HCT116 (cell line): Measurements from ENCODE around the gene C10orf90. TPM values are rescaled to one million over a fixed set of nuclear protein-coding genes. Genes with fewer than 3 reads are reported as not detected.
"Not testable (repeated sequence)": the region's sequence is repeated elsewhere in the genome, so short reads cannot be mapped to it uniquely, and the experiment has no call there.

Source experiments
- ATAC-seq: fragments of 200-7000 bp; cut with Tn5 transposase; 2 replicates; pipeline ENCODE4 v1.9.1; 2020; ENCODE audit warnings: mild to moderate bottlenecking, moderate library complexity
- BruUV-seq: library from RNA; stranded (reverse); fragments of 400-500 nt; replicated peaks from 2 replicates; lab custom pipeline; 2021; lab: Mats Ljungman, UMichigan
- CTCF ChIA-PET: fragments of 300-600 bp; sonication (Branson Sonifier 250); formaldehyde crosslinking; loops from one replicate; lab custom pipeline; 2021; ENCODE audit warnings: antibody characterized with exemption; lab: Charles Lee
- POLR2A ChIA-PET: fragments of 300-600, 350-600 bp; sonication (Branson Sonifier 250); formaldehyde crosslinking; loops from one replicate; lab custom pipeline; 2021; ENCODE audit warnings: antibody characterized with exemption; lab: Charles Lee
- RAD21 ChIA-PET, 2 experiments: fragments of 300-600 bp; sonication (Branson Sonifier 250); formaldehyde crosslinking; loops; one replicate each; lab custom pipeline; 2023; ENCODE audit warnings: low total read pairs in 2 of 2; ENCODE audit not compliant: uncharacterized antibody in 2 of 2, unreplicated experiment in 2 of 2, low non-redundant PET in 1 of 2; lab: Charles Lee
- DNase-seq: peaks from one replicate; pipeline ENCODE4 v3.0.0-alpha.2; 2010; ENCODE audit warnings: low read depth, low spot score
- H2AFZ ChIP-seq: fragments of 200-600 bp; shearing (Covaris generic), sonication (generic); 2 replicates; pipeline ENCODE4 v1.6.1; 2017; ENCODE audit warnings: low read depth, mixed run types, mixed read lengths, antibody characterized with exemption, low read length; ENCODE audit not compliant: poor library complexity, severe bottlenecking
- H3K27ac ChIP-seq: 2 replicates; pipeline ENCODE4 v1.5.1; 2012; ENCODE audit warnings: low read depth, low read length
- H3K27me3 ChIP-seq: fragments of 200-600 bp; sonication (generic); 2 replicates; pipeline ENCODE4 v1.6.1; 2016; ENCODE audit warnings: mixed run types, low read length, mixed read lengths; ENCODE audit not compliant: insufficient read depth
- H3K36me3 ChIP-seq, 2 experiments: fragments of 200-500 bp in 1 of 2; fragments of 200-600 bp in 1 of 2; sonication (Bioruptor generic) in 1 of 2; sonication (generic) in 1 of 2; 2 replicates each; pipeline versions ENCODE4 v1.5.1 to v1.6.1; 2014 to 2016; ENCODE audit warnings: low read length in 2 of 2, inconsistent platforms in 1 of 2, mixed read lengths in 1 of 2, mixed run types in 1 of 2; ENCODE audit not compliant: insufficient read depth in 2 of 2, control insufficient read depth in 1 of 2
- H3K4me1 ChIP-seq, 2 experiments: fragments of 200-600 bp in 1 of 2; sonication (generic) in 1 of 2; 2 replicates each; pipeline versions ENCODE4 v1.5.1 to v1.6.1; 2012 to 2017; ENCODE audit warnings: low read length in 2 of 2, inconsistent platforms in 1 of 2, mild to moderate bottlenecking in 1 of 2, mixed read lengths in 1 of 2, mixed run types in 1 of 2, moderate library complexity in 1 of 2; ENCODE audit not compliant: insufficient read depth in 2 of 2, control insufficient read depth in 1 of 2
- H3K4me2 ChIP-seq: fragments of 200-600 bp; sonication (generic); 2 replicates; pipeline ENCODE4 v1.6.1; 2017; ENCODE audit warnings: mixed run types, low read length, mixed read lengths
- H3K4me3 ChIP-seq, 2 experiments: fragments of 200-600 bp in 1 of 2; sonication (generic) in 1 of 2; replicated peaks in 1 of 2; 2 replicates each; pipeline ENCODE4 v1.5.1; 2011 to 2016; ENCODE audit warnings: low read length in 2 of 2, control low read depth in 1 of 2, low read depth in 1 of 2, mild to moderate bottlenecking in 1 of 2, mixed read lengths in 1 of 2, mixed run types in 1 of 2
- H3K79me2 ChIP-seq: fragments of 200-600 bp; sonication (generic); 2 replicates; pipeline ENCODE4 v1.6.1; 2017; ENCODE audit warnings: mild to moderate bottlenecking, mixed run types, low read length, moderate library complexity, mixed read lengths; ENCODE audit not compliant: insufficient read depth
- H3K9ac ChIP-seq: fragments of 200-600 bp; sonication (generic); 2 replicates; pipeline ENCODE4 v1.6.1; 2016; ENCODE audit warnings: low read length, mixed read lengths
- H3K9me2 ChIP-seq: fragments of 200-600 bp; sonication (generic), shearing (Covaris generic); 2 replicates; pipeline ENCODE4 v1.6.1; 2017; ENCODE audit warnings: mixed run types, mild to moderate bottlenecking, moderate library complexity; ENCODE audit not compliant: insufficient read depth
- H3K9me3 ChIP-seq, 2 experiments: fragments of 200-500 bp in 1 of 2; fragments of 200-600 bp in 1 of 2; sonication (Bioruptor generic) in 1 of 2; sonication (generic) in 1 of 2; 2 replicates each; pipeline ENCODE4 v1.6.1; 2014 to 2017; ENCODE audit warnings: low read length in 2 of 2, mixed read lengths in 2 of 2, inconsistent platforms in 1 of 2, low read depth in 1 of 2, mild to moderate bottlenecking in 1 of 2, mixed run types in 1 of 2, moderate library complexity in 1 of 2; ENCODE audit not compliant: control insufficient read depth in 1 of 2, insufficient read depth in 1 of 2
- H4K20me1 ChIP-seq: fragments of 200-600 bp; sonication (generic), shearing (Covaris generic); 2 replicates; pipeline ENCODE4 v1.6.1; 2017; ENCODE audit warnings: mixed run types, mild to moderate bottlenecking, moderate library complexity; ENCODE audit not compliant: insufficient read depth
- RAD21 ChIP-seq: IDR thresholded peaks from 2 replicates; pipeline ENCODE4 v1.6.1; 2012; ENCODE audit warnings: low read depth, mild to moderate bottlenecking
- ZFX ChIP-seq: fragments of 450-650 bp; IDR thresholded peaks from 2 replicates; pipeline ENCODE4 v1.6.1; 2017
- intact Hi-C: fragments of 100-400 bp; cut with micrococcal nuclease; formaldehyde crosslinking; loops from 2 replicates; pipeline ENCODE4 v1.10.0; 2022
- total RNA-seq: library from RNA; stranded (reverse); gene quantifications from one replicate; pipeline ENCODE4 v1.2.1, GENCODE V29; 2021; ENCODE audit not compliant: unreplicated experiment

C10orf90 gene
- total RNA-seq, 1 experiment from 2014 or later = not detected

DNA sequence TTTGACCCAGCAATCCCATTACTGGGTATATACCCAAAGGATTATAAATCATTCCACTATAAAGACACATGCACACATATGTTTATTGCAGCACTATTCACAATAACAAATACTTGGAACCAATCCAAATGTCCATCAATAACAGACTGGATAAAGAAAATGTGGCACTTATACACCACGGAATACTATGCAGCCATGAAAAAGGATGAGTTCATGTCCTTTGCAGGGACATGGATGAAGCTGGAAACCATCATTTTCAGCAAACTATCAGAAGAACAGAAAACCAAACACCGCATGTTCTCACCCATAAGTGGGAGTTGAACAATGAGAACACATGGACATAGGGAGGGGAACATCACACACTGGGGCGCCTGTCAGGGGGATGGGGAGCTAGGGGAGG lies 291.3 kb downstream of the C10orf90 start:
- H3K27ac ChIP-seq, CTCF ChIA-PET, intact Hi-C loops, H3K36me3 ChIP-seq, H3K4me3 ChIP-seq, H3K9ac ChIP-seq, H3K9me3 ChIP-seq, H3K9me2 ChIP-seq, H3K4me1 ChIP-seq, H2AFZ ChIP-seq, H4K20me1 ChIP-seq, H3K79me2 ChIP-seq, BruUV-seq, RAD21 ChIA-PET, POLR2A ChIA-PET, ATAC-seq, DNase-seq, H3K4me2 ChIP-seq: not testable (repeated sequence)
- peaks cover 21% of the 10 kb centered on the region for H3K27me3 ChIP-seq

DNA sequence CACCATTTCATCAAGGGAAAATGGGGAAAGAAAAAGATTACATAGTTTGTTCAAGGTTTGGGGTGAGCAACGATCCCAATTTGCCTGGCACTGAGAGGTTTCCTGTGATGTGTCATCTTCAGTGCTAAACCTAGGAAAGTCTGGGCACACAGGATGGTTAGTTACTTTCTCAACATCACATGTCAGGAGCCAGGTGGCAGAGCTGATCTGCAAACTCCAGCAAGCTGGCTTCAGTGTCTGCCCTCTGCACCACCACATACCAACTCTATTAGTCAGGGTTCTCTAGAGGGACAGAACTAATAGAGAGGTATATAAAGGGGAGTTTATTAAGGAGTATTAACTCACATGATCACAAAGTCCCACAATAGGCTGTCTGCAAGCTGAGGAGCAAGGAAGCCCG lies 293.5 kb downstream of the C10orf90 start:
- no peak overlapping the region for H3K4me2 ChIP-seq
- no peaks in the 10 kb centered on the region for H4K20me1 ChIP-seq
- no peaks in the 10 kb centered on the region for H3K79me2 ChIP-seq
- no peaks in the 10 kb centered on the region for H3K9me2 ChIP-seq
- H3K27me3 ChIP-seq = peaks cover 27% of the 10 kb centered on the region
- no peaks in the 10 kb centered on the region for H3K9me3 ChIP-seq
- peaks cover 0 to 2% of the 10 kb centered on the region in 2 experiments; a peak in 1 of 4 replicates for H3K4me1 ChIP-seq
- ChIA-PET POLR2A (no interaction called here), RAD21 (no interaction called here), CTCF (interaction anchor here (1.3 kb wide), 1 partner anchor 126 kb away, joined by 5 read pairs; no protein-coding TSS in a partner anchor)
- TF ChIP-seq ZFX (no peak), RAD21 (peak; percentile 14; the same call in 1 of the 2 replicates)
- no peak overlapping the region for H3K9ac ChIP-seq
- intact Hi-C loops = no loop called here
- no peak overlapping the region for H2AFZ ChIP-seq
- no TSS peak for BruUV-seq
- H3K27ac ChIP-seq = no peak overlapping the region
- no peaks in the 10 kb centered on the region for H3K36me3 ChIP-seq
- ATAC-seq = peak; percentile 60
- no peak for DNase-seq
- no peak overlapping the region for H3K4me3 ChIP-seq
